NCI-H2196 (cell line): Measurements from ENCODE around the gene LEAP2.
A peak's percentile ranks its signal among the peaks of the same experiment; 100 is the strongest.

Source experiments
- DNase-seq: peaks from one replicate; lab custom pipeline; 2025; ENCODE audit not compliant: unreplicated experiment; lab: John Stamatoyannopoulos, UW

The LEAP2 gene

DNA sequence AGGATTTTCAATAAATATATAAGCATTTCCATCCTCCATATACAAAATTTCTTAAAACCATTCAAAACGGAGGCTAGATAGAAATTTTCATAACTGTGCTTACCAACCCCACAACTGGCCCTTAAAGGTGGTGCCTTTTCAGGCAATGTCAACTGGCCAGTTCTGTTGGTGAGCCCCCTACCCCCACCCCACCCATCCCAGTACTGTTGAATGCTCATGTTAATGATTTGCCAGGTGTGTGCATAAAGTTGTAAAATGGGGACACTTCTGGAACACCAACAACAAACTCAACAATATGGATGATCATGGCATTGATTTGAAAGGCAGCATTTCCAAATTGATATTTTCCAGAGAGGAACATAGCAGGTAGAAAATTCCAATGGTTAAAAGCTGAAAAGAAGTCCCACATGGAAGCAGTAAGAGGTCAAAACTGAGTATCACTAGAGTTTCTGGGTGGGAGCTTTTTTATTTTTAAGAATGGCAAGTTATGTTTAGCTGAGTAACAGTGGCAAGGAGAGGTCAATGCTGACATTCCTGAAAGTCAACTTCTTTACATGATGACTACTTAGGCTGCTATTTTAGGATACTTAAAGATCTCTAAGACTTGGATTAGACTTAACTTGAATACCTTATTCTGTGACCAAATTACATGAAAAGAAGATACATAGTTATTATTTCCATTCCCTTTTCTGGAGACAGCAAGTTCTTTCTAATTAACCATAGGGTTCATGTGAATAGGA is 2.7 kb downstream of the LEAP2 start:
- DNase-seq, result no peak

DNA sequence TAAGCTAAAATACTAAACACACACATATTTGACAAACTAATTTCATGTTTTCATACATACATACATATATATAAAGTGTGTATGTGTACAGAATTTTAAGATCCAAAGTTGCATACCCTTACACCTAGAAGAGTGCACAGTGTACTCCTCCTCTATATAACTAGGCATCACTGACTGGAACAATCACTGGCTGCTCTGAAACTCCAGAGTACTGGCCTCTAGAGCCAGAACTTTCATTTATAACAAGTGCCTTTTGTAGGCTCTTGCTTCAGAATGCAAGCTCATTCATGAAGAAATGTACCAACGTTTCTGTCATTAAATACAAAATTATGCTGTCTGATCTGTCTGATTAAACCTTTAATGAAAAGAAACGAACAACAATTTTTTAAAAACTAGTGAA is 4.0 kb downstream of the LEAP2 start:
- no peak for DNase-seq

DNA sequence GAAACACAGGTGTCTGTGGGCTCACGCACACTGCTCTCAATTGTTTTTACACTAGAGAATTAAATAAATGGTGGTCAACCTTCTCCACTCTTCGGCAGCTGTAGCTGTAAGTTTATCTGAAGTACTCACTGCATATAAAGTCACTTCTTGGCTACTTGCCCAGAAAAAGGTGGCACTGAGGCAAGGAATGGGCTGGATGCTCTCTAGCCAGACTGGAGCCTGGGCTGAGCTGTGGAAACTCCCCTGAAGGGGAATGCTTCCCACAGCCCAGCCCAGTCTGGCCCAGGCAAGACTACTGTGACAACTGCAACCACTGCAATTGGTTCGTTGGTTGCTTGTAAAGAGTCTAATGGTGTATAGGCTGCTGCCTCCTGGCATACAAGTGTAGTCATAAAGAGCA is 4.5 kb downstream of the LEAP2 start:
- peak; percentile 80 for DNase-seq

DNA sequence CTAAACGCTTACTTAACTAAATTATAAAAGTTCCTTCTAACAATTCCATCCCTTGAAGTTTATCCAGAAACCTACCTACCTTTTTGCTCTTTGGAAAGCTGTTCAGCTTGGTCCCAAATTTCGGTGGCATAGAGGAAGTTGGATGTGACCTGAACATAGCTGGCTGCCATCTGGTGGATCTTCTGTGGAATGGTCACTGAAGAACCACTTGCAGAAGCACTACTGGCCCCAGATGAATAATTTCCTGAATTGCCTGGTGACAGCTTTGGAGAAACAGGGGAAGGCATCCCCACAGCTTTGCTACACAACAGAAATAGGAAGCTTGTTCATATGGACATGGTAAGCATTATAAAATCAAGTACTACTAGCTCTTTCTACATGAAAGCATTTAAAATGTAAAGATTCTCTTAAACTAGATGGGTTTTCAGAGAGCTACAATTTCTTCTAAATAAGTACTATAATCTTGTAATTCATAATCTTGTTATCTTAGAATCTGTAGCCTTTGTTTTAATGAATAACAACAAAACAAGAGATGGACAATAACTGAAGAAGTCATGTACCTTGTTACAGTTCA is 9.9 kb downstream of the LEAP2 start:
- peak; percentile 64 for DNase-seq

DNA sequence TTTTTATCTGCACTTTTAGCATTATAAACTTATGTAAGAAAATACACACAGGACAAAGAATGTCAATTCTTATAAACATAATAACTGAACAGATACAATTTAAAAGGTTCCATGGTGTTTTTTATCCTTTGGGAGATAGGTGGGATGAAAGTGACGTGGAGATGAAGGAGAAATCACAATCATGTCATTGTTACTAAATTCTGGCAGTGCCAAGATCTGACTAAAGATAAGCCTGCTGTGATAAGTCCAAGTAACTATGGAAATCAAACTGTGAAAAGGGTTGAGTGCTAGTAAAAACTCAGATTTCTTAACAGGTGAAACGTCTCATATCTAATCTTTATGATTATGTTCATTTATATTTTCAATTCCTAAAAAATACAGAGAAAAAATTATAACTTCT is 11.1 kb downstream of the LEAP2 start:
- DNase-seq, result no peak

DNA sequence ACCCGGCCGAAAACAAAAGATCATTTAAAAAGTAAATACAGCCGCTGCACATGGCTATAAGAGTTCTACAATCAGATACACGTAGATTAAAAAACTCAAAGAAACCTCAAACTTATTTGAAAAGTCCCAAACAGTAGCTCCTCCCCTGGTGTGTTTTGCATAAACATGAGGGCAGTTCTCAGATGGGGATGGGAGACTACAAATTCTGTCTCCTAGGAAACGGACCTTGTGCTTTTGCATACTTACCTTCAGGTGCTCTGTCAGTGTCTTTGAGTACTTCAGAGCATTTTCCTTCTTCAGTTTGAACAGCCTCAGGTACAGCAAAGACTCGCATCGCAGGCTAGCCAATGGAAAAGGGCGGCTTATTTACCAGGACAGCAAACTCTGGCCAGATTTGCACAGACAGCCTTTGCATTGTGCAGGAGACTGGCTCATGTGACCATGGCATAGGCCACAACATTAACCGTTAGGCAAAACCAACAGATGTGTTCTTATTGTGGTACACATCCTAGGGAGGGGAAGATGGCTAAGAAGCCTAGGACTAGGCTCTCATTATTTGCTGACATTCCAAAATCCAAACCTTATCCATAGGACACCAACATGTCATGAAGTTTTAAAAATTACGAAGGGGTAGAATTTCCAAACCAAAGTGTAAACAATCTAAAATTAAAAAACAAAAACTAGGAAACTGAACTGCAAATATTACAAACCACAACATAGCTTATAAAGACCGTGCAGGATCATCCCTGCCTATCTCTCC is 12.8 kb downstream of the LEAP2 start:
- no peak for DNase-seq

DNA sequence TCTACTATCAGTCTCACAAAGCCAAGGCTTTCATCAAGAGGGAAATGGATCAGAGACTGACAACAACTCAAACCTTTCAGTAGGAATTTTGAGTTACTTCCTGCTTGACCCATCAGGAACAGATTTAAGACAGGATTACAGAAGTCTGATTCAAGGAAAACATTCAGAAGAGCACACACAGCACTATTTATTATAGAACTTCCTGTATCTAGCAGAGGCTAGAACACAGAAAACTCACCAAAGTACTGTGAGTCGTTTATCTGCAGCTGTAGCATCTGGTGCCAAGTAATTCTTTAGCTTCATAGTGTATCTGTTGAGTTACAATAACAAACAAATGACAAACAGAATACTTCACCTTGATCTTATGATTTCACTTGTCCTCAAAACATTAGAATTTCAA is 13.8 kb downstream of the LEAP2 start:
- DNase-seq, result no peak

DNA sequence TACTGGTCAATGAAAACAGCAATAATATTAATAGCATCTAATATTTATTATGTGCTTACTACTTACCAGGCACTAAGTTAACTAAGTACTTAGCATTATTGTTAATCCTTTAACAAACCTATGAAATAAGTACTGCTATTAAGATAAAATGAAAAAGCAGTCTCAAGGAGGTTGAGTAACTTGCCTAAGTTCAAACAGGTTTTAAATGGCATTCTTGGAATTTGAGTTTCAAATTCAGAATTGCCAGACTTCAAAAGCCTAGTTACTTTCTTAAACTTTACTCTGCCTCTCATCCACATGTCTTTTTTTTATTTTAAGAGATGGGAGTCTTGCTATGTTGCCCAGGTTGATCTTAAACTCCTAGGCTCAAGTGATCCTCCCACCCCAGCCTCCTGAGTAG is 16.0 kb downstream of the LEAP2 start:
- no peak for DNase-seq

DNA sequence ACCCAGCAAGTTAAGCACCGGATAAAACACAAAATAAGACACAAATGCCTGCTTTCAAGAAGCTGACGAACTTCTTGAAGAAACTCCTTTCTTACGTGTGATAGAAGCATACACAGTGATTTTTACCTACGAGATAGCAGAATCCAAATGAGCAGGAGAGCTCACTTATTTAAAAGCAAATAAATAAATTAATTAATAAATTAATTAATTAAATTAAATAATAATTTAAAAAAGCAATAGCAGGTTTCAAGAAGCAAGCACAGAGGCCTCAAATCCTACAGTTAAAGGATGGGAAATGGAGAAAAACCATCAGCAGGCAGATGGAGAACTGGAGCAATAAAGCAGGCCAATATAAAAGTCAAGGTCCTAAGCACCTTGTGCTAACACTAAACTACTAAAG is 17.3 kb downstream of the LEAP2 start:
- DNase-seq, result no peak

DNA sequence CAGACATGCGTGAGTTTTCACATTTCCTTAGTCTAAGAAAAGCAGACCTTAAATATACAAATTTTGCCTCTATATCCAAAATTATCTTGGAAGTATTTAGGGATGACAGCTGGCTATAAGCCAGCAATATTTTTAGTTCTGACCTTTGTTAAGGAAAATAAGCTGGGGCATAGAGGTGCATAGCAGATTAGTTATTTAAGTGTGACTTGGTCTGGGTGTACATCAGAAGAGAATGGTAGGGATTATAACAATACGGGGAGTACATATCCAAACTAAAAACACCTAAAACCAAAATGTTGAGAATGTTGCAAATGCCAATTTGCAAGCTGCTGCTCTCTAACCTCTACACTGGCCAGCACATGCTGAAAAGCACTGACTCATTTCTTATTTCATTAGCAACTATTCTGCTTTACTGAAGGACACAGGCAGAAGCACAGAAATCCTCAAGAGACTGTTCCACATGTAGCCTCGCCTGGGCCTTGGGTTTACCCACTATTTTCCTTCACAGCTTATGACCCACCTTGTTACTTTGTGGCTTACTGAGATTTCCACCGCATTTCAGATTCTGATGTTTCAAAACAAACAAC is 22.3 kb downstream of the LEAP2 start:
- no peak for DNase-seq

DNA sequence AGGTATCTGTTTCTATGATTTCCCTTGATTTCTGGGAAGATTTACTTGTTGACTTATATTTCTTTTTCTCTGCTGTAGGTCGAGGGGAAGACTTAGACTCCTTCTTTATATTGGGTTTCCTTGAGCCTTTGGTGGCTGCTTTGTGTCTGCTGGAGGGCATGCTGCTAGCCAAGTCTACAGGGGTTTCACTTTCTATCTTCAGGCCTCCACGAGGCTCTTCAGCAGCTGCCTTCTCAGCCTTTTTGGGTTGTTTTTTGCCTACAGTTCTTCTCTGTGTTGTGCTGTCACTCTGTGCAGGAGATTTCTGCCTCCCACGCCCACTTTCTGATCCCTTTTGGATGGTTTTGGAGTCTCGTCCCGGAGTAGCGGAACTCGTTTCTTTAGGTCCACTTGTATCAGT is 23.2 kb downstream of the LEAP2 start:
- DNase-seq, result no peak

DNA sequence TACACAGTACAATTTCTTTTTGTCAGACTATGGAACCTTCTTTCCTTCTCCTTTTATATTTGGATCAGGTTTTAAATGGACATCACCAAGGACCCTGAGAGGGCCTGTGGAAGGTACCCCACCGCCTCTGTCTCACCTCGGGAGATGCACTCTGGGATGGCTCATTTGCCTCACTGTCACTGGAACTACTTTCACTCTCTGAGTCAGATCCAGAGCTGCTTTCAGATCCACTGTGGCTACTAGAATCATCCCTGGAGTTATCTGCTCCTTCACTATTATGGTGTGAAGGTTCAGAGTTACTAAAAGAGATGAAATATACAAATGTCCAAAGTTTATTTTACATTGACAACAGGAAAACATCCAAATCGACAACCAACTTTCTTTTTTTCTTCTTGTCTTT is 24.6 kb downstream of the LEAP2 start:
- no peak for DNase-seq

DNA sequence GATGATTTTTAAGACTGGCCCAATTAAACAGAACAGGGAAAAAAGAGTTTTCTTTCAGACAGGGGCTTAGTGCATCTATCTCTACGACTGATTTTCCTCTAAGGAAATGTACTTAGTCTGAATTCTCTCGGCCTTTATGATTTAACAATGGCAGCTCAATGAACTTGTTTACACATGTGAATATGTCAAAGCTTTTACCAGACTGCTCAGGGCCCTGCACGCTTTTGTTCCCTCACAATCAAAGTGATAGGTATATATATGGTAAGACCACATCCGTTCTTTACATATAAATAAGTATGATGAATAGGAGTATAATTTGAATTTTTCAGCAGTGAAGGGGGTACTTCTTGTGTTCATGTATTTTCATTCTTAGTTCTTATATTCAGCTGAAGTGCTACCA is 27.6 kb downstream of the LEAP2 start:
- DNase-seq, result no peak

DNA sequence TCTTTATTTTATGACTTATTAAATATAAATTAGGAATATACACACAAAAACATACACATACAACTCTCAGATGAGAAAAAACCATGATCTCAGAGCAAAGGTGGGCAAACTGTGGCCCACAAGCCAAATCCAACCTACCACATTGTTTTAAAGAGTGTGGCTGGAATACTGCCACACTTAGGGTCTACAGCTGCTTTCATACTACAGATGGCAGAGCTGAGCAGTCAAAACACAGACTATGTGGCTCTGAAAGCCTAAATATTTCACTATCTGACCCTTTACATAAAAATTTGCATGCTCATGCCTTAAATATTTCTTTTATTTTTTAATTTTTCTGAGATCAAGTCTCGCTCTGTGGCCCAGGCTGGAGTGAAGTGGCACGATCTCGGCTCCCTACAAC is 28.3 kb downstream of the LEAP2 start:
- DNase-seq, result no peak

DNA sequence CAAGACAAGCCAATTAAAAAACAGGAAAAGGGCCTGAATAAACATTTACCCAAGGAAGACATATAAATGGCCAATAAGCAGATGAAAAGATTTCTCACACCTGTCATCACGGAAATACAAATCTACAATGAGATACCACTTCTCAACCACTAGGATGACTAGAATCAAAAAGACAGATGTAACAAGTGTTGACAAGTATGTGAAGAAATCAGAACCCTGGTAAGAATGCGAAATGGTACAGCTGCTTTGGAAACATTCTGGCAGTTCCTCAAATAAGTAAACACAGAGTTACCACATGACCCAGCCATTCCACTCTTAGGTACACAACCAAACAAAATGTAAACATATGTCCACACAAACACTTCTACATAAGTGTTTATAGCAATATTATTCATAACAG is 32.5 kb downstream of the LEAP2 start:
- peak; percentile 46 for DNase-seq

DNA sequence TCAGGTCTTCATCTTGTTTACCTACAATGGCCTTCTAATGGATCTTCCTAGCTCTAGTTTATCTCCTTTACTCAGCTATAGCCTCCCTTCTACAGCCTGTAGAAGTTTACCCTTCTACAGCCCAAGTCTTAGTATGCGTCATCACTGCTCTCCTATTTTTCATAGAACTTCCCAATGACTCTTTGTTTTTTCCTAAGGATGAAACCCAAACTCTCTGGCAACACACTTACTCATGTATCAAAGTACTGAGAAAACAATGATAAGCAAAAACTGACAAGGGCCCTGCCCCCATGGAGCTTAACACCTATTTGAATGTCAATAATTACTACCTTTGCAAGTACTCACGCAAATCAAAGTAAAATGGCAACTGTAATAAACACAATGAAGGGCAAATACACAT is 33.7 kb downstream of the LEAP2 start:
- no peak for DNase-seq

DNA sequence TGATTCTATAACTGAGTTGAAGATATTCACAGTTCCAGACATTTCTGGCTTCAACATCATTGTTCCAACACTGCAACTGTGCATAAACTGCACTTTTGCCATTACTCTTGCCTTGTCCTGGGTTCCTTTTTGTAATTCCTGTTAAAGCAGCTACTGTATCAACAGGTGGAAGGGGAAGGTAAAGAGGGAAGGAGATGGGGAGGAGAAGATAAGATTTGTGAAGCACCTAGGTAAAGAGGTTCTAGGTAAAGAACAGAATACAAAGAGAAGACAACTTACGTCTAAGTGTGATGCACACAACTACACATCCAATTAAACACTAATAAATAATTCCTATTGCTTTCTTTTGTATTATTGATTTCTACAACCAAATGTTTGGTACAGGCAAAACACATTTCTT is 36.2 kb downstream of the LEAP2 start:
- no peak for DNase-seq

DNA sequence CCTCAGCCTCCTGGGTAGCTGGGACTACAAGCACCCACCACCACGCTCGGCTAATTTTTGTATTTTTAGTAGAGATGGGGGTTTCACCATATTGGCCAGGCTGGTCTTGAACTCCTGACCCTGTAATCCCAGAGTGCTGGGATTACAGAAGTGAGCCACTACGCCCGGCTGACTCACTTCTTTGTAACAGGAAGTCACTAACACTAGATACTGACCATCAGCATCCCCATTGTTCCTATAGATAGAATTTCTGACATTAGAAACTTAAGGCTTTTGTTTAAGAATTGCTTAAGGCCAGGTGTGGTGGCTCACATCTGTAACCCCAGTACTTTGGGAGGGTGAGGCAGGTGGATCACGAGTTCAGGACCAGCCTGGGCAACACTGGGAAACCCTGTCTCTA is 42.2 kb downstream of the LEAP2 start:
- DNase-seq, result no peak

DNA sequence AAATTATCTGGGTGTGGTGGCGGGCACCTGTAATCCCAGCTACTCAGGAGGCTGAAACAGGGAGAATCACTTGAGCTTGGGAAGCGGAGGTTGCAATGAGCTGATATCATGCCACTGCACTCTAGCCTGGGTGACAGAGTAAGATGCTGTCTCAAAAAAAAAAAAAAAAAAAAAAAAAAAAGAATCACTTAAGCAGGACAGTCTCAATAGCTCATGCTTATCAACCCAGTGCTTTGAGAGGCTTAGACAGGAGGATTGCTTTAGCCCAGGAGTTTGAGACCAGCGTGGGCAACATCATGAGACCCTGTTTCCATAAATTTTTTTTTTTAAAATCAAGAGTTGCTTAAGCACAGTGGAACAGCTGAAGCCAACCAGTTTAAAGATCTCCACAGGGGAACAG is 42.6 kb downstream of the LEAP2 start:
- DNase-seq, result no peak
